Vagina (tissue), 2 donors: ENCODE measurements around the gene DPYD.

Experiments used
- CTCF ChIP-seq, 3 experiments: fragments of 450-650 bp in 2 of 3; fragments of 200-600 bp in 1 of 3; sonication (generic) in 1 of 3; IDR thresholded peaks; one replicate each; pipeline ENCODE4 v1.5.1; 2017 to 2019; ENCODE audit warnings: antibody characterized with exemption in 3 of 3, mild to moderate bottlenecking in 2 of 3, moderate library complexity in 2 of 3
- POLR2A ChIP-seq, 2 donors: fragments of 450-650 bp; IDR thresholded peaks; one replicate each; pipeline ENCODE4 v1.6.1; 2017; ENCODE audit warnings: antibody characterized with exemption in 2 of 2, mild to moderate bottlenecking in 2 of 2, moderate library complexity in 2 of 2
- POLR2AphosphoS5 ChIP-seq, 2 donors: sonication (generic); formaldehyde crosslinking; IDR thresholded peaks; one replicate each; pipeline ENCODE4 v1.9.0; 2017; ENCODE audit warnings: antibody characterized with exemption in 2 of 2, mild to moderate bottlenecking in 2 of 2, low read depth in 1 of 2; ENCODE audit not compliant: insufficient read depth in 1 of 2

- TF ChIP-seq CTCF (IDR thresholded peaks at IDR 0.05) (no peak), POLR2AphosphoS5 (IDR thresholded peaks at IDR 0.05; ENCODE audit: insufficient read depth in 1 of 2, low read depth in 1 of 2) (no peak), POLR2A (IDR thresholded peaks at IDR 0.05) (no peak)
Observed at GRCh38 chr1:97433824-97434177, 487.0 kb downstream of the DPYD start.
